ENCODE measurements around the gene MAPK9. TPM values are rescaled to one million over a fixed set of nuclear protein-coding genes. Genes with fewer than 3 reads are reported as not detected.

The MAPK9 gene
- total RNA-seq, 4 donors from 2014 or later: 18.3 to 27.0 (median 23.9) TPM

GRCh38 chr5:180330810-180331646 is 39.1 kb upstream of the MAPK9 start:
- peak overlapping the region; percentile 4 to 45 (median 30) for H3K27ac ChIP-seq
- no peaks in the 10 kb centered on the region for H3K4me1 ChIP-seq
- intact Hi-C loops (cut with DNase I; ENCODE audit: low total_unique reads) (no loop called here), in situ Hi-C loops (cut with MboI; ENCODE audit: low sequenced_read_pairs in 4 of 4) (no loop called here)
- H3K4me3 ChIP-seq: no peak overlapping the region
- TF ChIP-seq CTCF (IDR thresholded peaks at IDR 0.05 in 4 of 5, conservative IDR thresholded peaks at IDR 0.05 in 1 of 5) (no peak), POLR2A (IDR thresholded peaks at IDR 0.05) (no peak)
- ATAC-seq (peak; percentile 80 to 83), DNase-seq (peak; percentile 64 to 78)
- H3K27me3 ChIP-seq: no peaks in the 10 kb centered on the region
- no peaks in the 10 kb centered on the region for H3K36me3 ChIP-seq
- H3K9me3 ChIP-seq: no peaks in the 10 kb centered on the region

DNA sequence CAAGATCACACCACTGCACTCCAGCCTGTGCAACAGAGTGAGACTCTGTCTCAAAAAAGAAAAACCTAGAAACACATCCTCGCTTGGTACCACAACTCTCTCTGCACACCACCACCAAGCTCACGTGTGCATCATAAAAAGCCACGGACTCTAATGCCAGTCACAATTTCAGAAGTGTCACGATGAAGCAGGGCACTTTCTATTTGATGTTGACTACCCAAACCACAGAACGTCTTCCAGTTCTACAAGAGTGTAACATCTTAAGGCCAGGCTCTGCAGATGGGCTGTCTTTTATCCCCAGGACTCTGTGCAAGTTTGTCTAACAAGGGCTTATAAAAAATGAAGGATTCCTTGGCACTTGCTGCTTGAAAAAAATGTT is 38.4 kb upstream of the MAPK9 start:
- H3K4me3 ChIP-seq: no peak overlapping the region
- TF ChIP-seq POLR2A (IDR thresholded peaks at IDR 0.05) (no peak), CTCF (IDR thresholded peaks at IDR 0.05 in 4 of 5, conservative IDR thresholded peaks at IDR 0.05 in 1 of 5) (no peak)
- no peaks in the 10 kb centered on the region for H3K4me1 ChIP-seq
- ATAC-seq (no peak), DNase-seq (no peak)
- H3K9me3 ChIP-seq: no peaks in the 10 kb centered on the region
- in situ Hi-C loops (cut with MboI; ENCODE audit: low sequenced_read_pairs in 4 of 4): no loop called here
- H3K36me3 ChIP-seq: no peaks in the 10 kb centered on the region
- intact Hi-C loops (cut with DNase I; ENCODE audit: low total_unique reads): no loop called here
- no peaks in the 10 kb centered on the region for H3K27me3 ChIP-seq
- peak overlapping the region in 1 of 4 donors; percentile 12 for H3K27ac ChIP-seq

GRCh38 chr5:180329606-180330269 is 37.9 kb upstream of the MAPK9 start:
- TF ChIP-seq CTCF (IDR thresholded peaks at IDR 0.05 in 4 of 5, conservative IDR thresholded peaks at IDR 0.05 in 1 of 5) (no peak), POLR2A (IDR thresholded peaks at IDR 0.05) (no peak)
- Histone ChIP-seq H3K36me3 (no peaks in the 10 kb centered on the region), H3K4me1 (no peaks in the 10 kb centered on the region), H3K4me3 (no peak overlapping the region), H3K9me3 (no peaks in the 10 kb centered on the region), H3K27ac (no peak overlapping the region), H3K27me3 (no peaks in the 10 kb centered on the region)
- intact Hi-C loops (cut with DNase I; ENCODE audit: low total_unique reads) (no loop called here), in situ Hi-C loops (cut with MboI; ENCODE audit: low sequenced_read_pairs in 4 of 4) (no loop called here)
- DNase-seq: no peak
- no peak for ATAC-seq

DNA sequence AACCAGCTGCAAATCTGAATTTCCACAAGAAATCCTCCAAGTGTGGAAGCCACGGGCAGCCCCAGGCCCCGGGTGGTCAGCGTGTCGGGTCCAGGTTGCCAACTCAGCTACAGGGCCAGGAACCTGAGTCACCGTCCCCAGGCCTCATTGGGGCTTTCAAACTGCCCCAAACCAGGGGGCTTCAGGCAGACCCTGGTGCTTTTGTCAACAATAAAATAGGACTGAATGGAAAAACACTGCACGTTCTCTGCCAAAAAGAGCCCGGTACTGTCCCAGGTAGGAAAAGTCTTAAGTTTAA is 37.2 kb upstream of the MAPK9 start:
- intact Hi-C loops (cut with DNase I; ENCODE audit: low total_unique reads): no loop called here
- in situ Hi-C loops (cut with MboI; ENCODE audit: low sequenced_read_pairs in 4 of 4): no loop called here
- H3K27ac ChIP-seq: no peak overlapping the region
- H3K36me3 ChIP-seq: no peaks in the 10 kb centered on the region
- H3K9me3 ChIP-seq: no peaks in the 10 kb centered on the region
- ATAC-seq (no peak), DNase-seq (no peak)
- no peaks in the 10 kb centered on the region for H3K4me1 ChIP-seq
- no peak for TF ChIP-seq CTCF (IDR thresholded peaks at IDR 0.05 in 4 of 5, conservative IDR thresholded peaks at IDR 0.05 in 1 of 5)
- TF ChIP-seq POLR2A (IDR thresholded peaks at IDR 0.05): no peak
- H3K27me3 ChIP-seq: no peaks in the 10 kb centered on the region
- H3K4me3 ChIP-seq: no peak overlapping the region

All from gastrocnemius medialis (tissue), 4 donors.